ENCODE results near the gene MSMB.
"Not testable (repeated sequence)": the region's sequence is repeated elsewhere in the genome, so short reads cannot be mapped to it uniquely, and the experiment has no call there.

MSMB gene

GRCh38 chr10:46069771-46070463 is 23.8 kb upstream of the MSMB start:
- DNase-seq, result no peak

- no peak for DNase-seq
These were observed 22.8 kb upstream of the MSMB start for GRCh38 chr10:46068905-46069304.

GRCh38 chr10:46068117-46068516 is 22.0 kb upstream of the MSMB start:
- DNase-seq, result no peak

GRCh38 chr10:46064269-46064817 is 18.3 kb upstream of the MSMB start:
- no peak for DNase-seq

- DNase-seq, result no peak
These were observed 16.8 kb upstream of the MSMB start for GRCh38 chr10:46062723-46063428.

GRCh38 chr10:46060706-46061105 is 14.6 kb upstream of the MSMB start:
- DNase-seq, result no peak

- not testable (repeated sequence) for DNase-seq
These were observed 11.9 kb upstream of the MSMB start for GRCh38 chr10:46057927-46058326.

- DNase-seq, result no peak
These were observed 11.0 kb upstream of the MSMB start for GRCh38 chr10:46057038-46057437.

- no peak for DNase-seq
These were observed 9.7 kb upstream of the MSMB start for GRCh38 chr10:46055771-46056170.

GRCh38 chr10:46053534-46054434 is 7.7 kb upstream of the MSMB start:
- no peak for DNase-seq

- no peak for DNase-seq
These were observed 6.8 kb upstream of the MSMB start for GRCh38 chr10:46052791-46053375.

- no peak for DNase-seq
These were observed 6.2 kb upstream of the MSMB start for GRCh38 chr10:46052057-46052790.

- DNase-seq, result no peak
These were observed 5.0 kb upstream of the MSMB start for GRCh38 chr10:46050941-46051623.

GRCh38 chr10:46049497-46049831 is 3.4 kb upstream of the MSMB start:
- DNase-seq, result not testable (repeated sequence)

GRCh38 chr10:46048152-46048551 is 2.1 kb upstream of the MSMB start:
- no peak for DNase-seq

- DNase-seq, result no peak
These were observed 3.5 kb downstream of the MSMB start for GRCh38 chr10:46042527-46042926.

- DNase-seq, result no peak
These were observed 6.1 kb downstream of the MSMB start for GRCh38 chr10:46040004-46040403.

- DNase-seq, result no peak
These were observed 8.8 kb downstream of the MSMB start for GRCh38 chr10:46037107-46037825.

GRCh38 chr10:46035923-46036849 is 9.9 kb downstream of the MSMB start:
- no peak for DNase-seq

- DNase-seq, result no peak
These were observed 12.5 kb downstream of the MSMB start for GRCh38 chr10:46033602-46034011.
